HG02981 (cell line): Measurements from ENCODE around the gene UBAP2L.
"Not testable (repeated sequence)": the region's sequence is repeated elsewhere in the genome, so short reads cannot be mapped to it uniquely, and the experiment has no call there.

Experiments used
- ATAC-seq: cut with Tn5 transposase; IDR thresholded peaks from one replicate; pipeline ENCODE4 v1.9.1; 2021; ENCODE audit warnings: mild to moderate bottlenecking, moderate library complexity; ENCODE audit not compliant: unreplicated experiment

The UBAP2L gene

GRCh38 chr1:154199563-154199879, 21.2 kb upstream of the UBAP2L start:
- ATAC-seq: no peak

- not testable (repeated sequence) for ATAC-seq
Measured at GRCh38 chr1:154205778-154206177, 15.0 kb upstream of the UBAP2L start.

GRCh38 chr1:154206196-154206595, 14.6 kb upstream of the UBAP2L start, which contains the start of gene CFAP141:
TSS of gene CFAP141 (minus strand) at chr1:154206333. CDS start at chr1:154206307, 26 bp downstream.
- ATAC-seq: no peak

- ATAC-seq: no peak
Measured at GRCh38 chr1:154207262-154207661, 13.5 kb upstream of the UBAP2L start.

- no peak for ATAC-seq
Measured at GRCh38 chr1:154208677-154209388, 11.9 kb upstream of the UBAP2L start.

- ATAC-seq: no peak
Measured at GRCh38 chr1:154212083-154212482, 8.7 kb upstream of the UBAP2L start.

GRCh38 chr1:154213274-154213673, 7.5 kb upstream of the UBAP2L start:
- ATAC-seq: no peak

- no peak for ATAC-seq
Measured at GRCh38 chr1:154218545-154218944, 2.2 kb upstream of the UBAP2L start.

- no peak for ATAC-seq
Measured at GRCh38 chr1:154219541-154219940, 1.2 kb upstream of the UBAP2L start.

- ATAC-seq: no peak
Measured at GRCh38 chr1:154220970-154221277, 169 bp downstream of the UBAP2L start.

- ATAC-seq: peak; percentile 15
Measured at GRCh38 chr1:154221278-154222001, 685 bp downstream of the UBAP2L start.

GRCh38 chr1:154222518-154222917, 1.8 kb downstream of the UBAP2L start:
- no peak for ATAC-seq

GRCh38 chr1:154222918-154223317, 2.2 kb downstream of the UBAP2L start:
- no peak for ATAC-seq

- no peak for ATAC-seq
Measured at GRCh38 chr1:154223621-154224020, 2.9 kb downstream of the UBAP2L start.

GRCh38 chr1:154225370-154225769, 4.6 kb downstream of the UBAP2L start:
- ATAC-seq: no peak

- ATAC-seq: not testable (repeated sequence)
Measured at GRCh38 chr1:154231112-154231511, 10.4 kb downstream of the UBAP2L start.

GRCh38 chr1:154233127-154233526, 12.4 kb downstream of the UBAP2L start:
- ATAC-seq: not testable (repeated sequence)

GRCh38 chr1:154236855-154237254, 16.1 kb downstream of the UBAP2L start:
- no peak for ATAC-seq

GRCh38 chr1:154237435-154237834, 16.7 kb downstream of the UBAP2L start:
- no peak for ATAC-seq

GRCh38 chr1:154237880-154238506, 17.2 kb downstream of the UBAP2L start:
- no peak for ATAC-seq

GRCh38 chr1:154239491-154239890, 18.7 kb downstream of the UBAP2L start:
- no peak for ATAC-seq

GRCh38 chr1:154240294-154240833, 19.6 kb downstream of the UBAP2L start:
- no peak for ATAC-seq
